Fibroblast of pulmonary artery (primary cell): ENCODE measurements around the gene MOB1B.

ENCODE experiments used
- DNase-seq: peaks from one replicate; pipeline ENCODE4 v3.0.0-alpha.2; 2010; ENCODE audit warnings: low read depth
- H3K4me3 ChIP-seq: replicated peaks from 2 replicates; pipeline ENCODE4 v1.5.1; 2011; ENCODE audit warnings: low read depth, mild to moderate bottlenecking, control low read depth, low read length, moderate library complexity
- TF ChIP-seq, protein P1 (sequence below): IDR thresholded peaks from 2 replicates; pipeline ENCODE4 v1.5.1; 2011; ENCODE audit warnings: mild to moderate bottlenecking, control low read depth, low read length, inconsistent platforms; ENCODE audit errors: missing control alignments

MOB1B gene

DNA sequence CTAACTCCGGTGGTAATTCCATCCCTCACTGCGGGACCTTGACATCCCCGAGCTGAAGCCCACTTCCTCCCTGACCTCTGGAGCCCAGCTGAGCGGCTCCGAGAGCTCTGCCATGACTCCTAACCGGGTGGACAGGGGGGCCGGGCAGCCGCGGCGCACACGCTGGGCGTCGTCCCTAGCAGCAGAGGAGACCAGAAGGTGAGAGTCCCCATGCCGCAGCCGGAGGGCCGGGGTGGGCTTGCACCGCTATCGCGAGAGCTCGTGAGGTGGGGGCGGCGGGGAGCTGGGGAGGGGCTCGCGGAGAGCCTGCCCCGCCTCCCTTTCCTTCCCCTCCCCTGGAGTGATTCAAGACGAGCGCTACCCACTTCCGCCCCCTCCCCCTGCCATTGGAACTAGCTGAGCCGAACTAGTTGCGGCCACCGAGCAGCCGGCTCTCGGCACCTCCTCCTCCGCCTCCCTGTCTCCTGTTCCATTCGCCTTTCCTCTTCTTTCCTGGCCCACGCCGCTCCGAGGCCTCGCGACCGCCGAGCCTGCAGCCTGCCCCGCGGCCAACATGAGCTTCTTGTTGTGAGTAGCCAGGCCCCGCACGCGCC lies at the start of gene MOB1B:
Gene MOB1B (plus strand): TSS at position 386 of the 593 bp plus-strand sequence. CDS start 168 bp downstream, at position 554.
- peak within 1 kb of the TSS; percentile 76 for H3K4me3 ChIP-seq
- peak; percentile 89 for DNase-seq
- TF ChIP-seq, protein P1, sequence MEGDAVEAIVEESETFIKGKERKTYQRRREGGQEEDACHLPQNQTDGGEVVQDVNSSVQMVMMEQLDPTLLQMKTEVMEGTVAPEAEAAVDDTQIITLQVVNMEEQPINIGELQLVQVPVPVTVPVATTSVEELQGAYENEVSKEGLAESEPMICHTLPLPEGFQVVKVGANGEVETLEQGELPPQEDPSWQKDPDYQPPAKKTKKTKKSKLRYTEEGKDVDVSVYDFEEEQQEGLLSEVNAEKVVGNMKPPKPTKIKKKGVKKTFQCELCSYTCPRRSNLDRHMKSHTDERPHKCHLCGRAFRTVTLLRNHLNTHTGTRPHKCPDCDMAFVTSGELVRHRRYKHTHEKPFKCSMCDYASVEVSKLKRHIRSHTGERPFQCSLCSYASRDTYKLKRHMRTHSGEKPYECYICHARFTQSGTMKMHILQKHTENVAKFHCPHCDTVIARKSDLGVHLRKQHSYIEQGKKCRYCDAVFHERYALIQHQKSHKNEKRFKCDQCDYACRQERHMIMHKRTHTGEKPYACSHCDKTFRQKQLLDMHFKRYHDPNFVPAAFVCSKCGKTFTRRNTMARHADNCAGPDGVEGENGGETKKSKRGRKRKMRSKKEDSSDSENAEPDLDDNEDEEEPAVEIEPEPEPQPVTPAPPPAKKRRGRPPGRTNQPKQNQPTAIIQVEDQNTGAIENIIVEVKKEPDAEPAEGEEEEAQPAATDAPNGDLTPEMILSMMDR: peak; percentile 36

DNA sequence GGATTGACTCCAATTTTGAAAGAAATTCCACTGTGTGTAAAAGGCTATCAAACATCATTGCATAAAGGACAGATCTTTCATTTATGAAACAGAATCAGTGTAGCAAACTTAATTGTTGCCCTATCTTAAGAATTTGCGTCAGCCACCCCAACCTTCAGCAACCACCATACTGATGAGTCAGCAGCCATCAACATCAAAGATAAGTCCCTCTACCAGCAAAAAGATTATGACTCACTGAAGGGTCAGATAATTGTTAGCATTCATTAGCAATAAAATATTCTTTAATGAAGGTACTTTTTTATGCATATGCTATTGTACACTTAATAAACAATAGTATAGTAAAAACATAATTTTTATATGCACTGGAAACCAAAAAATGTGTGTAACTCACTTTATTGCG lies 46.7 kb upstream of the MOB1B start:
- DNase-seq: peak; percentile 48

DNA sequence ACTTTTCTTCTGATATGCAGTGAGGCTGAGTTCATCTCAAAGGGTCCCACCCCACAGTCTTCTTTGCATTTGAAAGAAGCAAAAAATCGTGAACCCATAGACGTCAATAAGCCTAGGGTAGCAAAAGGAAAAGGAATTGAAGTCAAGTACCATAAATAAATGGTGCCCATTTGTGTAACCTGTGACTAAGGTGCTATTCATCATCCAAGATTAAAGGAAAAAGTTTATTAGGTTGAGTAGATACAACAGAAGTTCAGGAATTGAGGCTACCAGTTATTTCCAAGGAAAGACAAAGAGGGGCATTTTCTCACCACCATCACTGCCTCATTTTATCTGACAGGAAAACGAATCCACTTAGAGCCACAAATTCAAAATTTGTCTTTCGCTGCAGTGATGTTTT lies 43.7 kb upstream of the MOB1B start:
- TF ChIP-seq, protein P1: no peak
- no peak for DNase-seq
- no peak overlapping the region for H3K4me3 ChIP-seq

More for the DNA sequence above, 46.7 kb upstream of the MOB1B start:
- TF ChIP-seq, protein P1: no peak
- no peak overlapping the region for H3K4me3 ChIP-seq

- no peak overlapping the region for H3K4me3 ChIP-seq
- TF ChIP-seq, protein P1: no peak
- DNase-seq: no peak
These were observed 43.1 kb upstream of the MOB1B start for GRCh38 chr4:70859066-70859465.

- TF ChIP-seq, protein P1: no peak
- no peak overlapping the region for H3K4me3 ChIP-seq
- no peak for DNase-seq
These were observed 38.9 kb upstream of the MOB1B start for GRCh38 chr4:70863099-70863790.

DNA sequence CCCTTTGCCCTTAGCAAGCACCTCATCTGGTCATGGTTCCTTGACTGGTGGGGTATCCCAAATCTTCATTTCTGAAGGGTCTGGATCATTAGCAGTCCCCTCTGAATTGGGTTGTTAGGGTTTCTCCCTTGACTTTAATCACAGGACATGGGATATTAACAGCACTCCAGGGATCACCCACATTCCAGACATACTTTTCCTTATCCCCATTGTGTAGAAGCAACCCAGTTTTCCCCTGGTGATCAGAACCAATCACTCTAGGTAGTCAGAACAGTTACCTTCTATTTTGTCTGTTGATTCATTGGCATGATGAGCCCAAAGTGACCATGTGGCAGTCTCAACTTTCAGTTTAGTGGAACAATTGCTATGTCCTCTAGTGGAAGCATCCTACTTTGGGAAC lies 33.4 kb upstream of the MOB1B start:
- H3K4me3 ChIP-seq: no peak overlapping the region
- TF ChIP-seq, protein P1: no peak
- DNase-seq: no peak
